A549 (cell line): ENCODE results near the gene TRPM4. TPM values are rescaled to one million over a fixed set of nuclear protein-coding genes. Genes with fewer than 3 reads are reported as not detected.
"Not testable (repeated sequence)": the region's sequence is repeated elsewhere in the genome, so short reads cannot be mapped to it uniquely, and the experiment has no call there.

ENCODE experiments used
- ATAC-seq, 2 experiments: fragments of 200-7000 bp in 1 of 2; fragments of >200 bp in 1 of 2; cut with Nextera tagmentation in 1 of 2; cut with Tn5 transposase in 1 of 2; 3 replicates each; pipeline versions ENCODE4 v1.8.0 to v1.9.1; 2018 to 2020; ENCODE audit warnings: mild to moderate bottlenecking in 1 of 2, moderate library complexity in 1 of 2
- CTCF ChIA-PET: fragments of 300-600 bp; sonication (Branson Sonifier 250); formaldehyde crosslinking; extraction: SDS; loops from one replicate; lab custom pipeline; 2021; ENCODE audit warnings: antibody characterized with exemption, inconsistent platforms; lab: Yijun Ruan, JAX
- POLR2A ChIA-PET: fragments of 350-600 bp; formaldehyde crosslinking; extraction: SDS; loops from one replicate; lab custom pipeline; 2021; ENCODE audit warnings: antibody characterized with exemption, inconsistent platforms; lab: Yijun Ruan, JAX
- DNase-seq, 2 experiments: peaks; one replicate each; pipeline versions ENCODE4 v3.0.0 to v3.0.0-alpha.2; 2011 to 2016; ENCODE audit warnings: low read depth in 1 of 2, low spot score in 1 of 2
- FAIRE-seq: peaks from 2 replicates; lab custom pipeline; 2011; peaks lifted over from hg19 to GRCh38; lab: Jason Lieb, UNC
- H3K27ac ChIP-seq, 2 experiments: fragments of >200 bp; sonication (Bioruptor Twin); formaldehyde crosslinking; 3 replicates each; pipeline ENCODE4 v1.5.1; 2016 to 2017
- H3K4me1 ChIP-seq: fragments of >200 bp; sonication (Bioruptor Twin); formaldehyde crosslinking; 3 replicates; pipeline ENCODE4 v1.6.1; 2016
- H3K4me2 ChIP-seq: fragments of >200 bp; sonication (Bioruptor Twin); formaldehyde crosslinking; 3 replicates; pipeline ENCODE4 v1.6.1; 2016
- H3K4me3 ChIP-seq: fragments of >200 bp; sonication (Bioruptor Twin); formaldehyde crosslinking; 3 replicates; pipeline ENCODE4 v1.5.1; 2016
- H3K9me3 ChIP-seq: fragments of >200 bp; sonication (Bioruptor Twin); formaldehyde crosslinking; 3 replicates; pipeline ENCODE4 v1.6.1; 2016
- BHLHE40 ChIP-seq: IDR thresholded peaks from 2 replicates; pipeline ENCODE4 v1.6.1; 2012; ENCODE audit warnings: low read depth, low read length, inconsistent platforms
- CBX2 ChIP-seq: fragments of 200-600 bp; sonication (generic); IDR thresholded peaks from 2 replicates; pipeline ENCODE4 v1.6.1; 2016; ENCODE audit warnings: low read depth, mild to moderate bottlenecking, borderline replicate concordance
- CBX8 ChIP-seq: fragments of 200-600 bp; sonication (generic); IDR thresholded peaks from 2 replicates; pipeline ENCODE4 v1.6.1; 2016
- CHD4 ChIP-seq: fragments of 200-600 bp; sonication (generic); IDR thresholded peaks from 2 replicates; pipeline ENCODE4 v1.6.1; 2016; ENCODE audit warnings: antibody characterized with exemption, mild to moderate bottlenecking, borderline replicate concordance
- EHF ChIP-seq: fragments of 250-450 bp; sonication (Bioruptor Pico); IDR thresholded peaks from 2 replicates; pipeline ENCODE4 v1.5.0; 2020; ENCODE audit warnings: mild to moderate bottlenecking
- EHMT2 ChIP-seq: fragments of 200-600 bp; sonication (generic); IDR thresholded peaks from 2 replicates; pipeline ENCODE4 v1.6.1; 2016; ENCODE audit warnings: antibody characterized with exemption, low read depth, mild to moderate bottlenecking, moderate library complexity
- ESRRA ChIP-seq: fragments of 150-350 bp; IDR thresholded peaks from 2 replicates; pipeline ENCODE4 v1.6.1; 2014; ENCODE audit warnings: mild to moderate bottlenecking, low read length, borderline replicate concordance
- FOSB ChIP-seq: fragments of 250-450 bp; sonication (Bioruptor Pico); IDR thresholded peaks from 2 replicates; pipeline ENCODE4 v1.5.0; 2020; ENCODE audit warnings: mild to moderate bottlenecking, moderate library complexity
- GATA3 ChIP-seq: IDR thresholded peaks from 2 replicates; pipeline ENCODE4 v1.6.1; 2012; ENCODE audit warnings: borderline replicate concordance
- HDAC2 ChIP-seq: fragments of 200-600 bp; sonication (generic); IDR thresholded peaks from 2 replicates; pipeline ENCODE4 v1.6.1; 2016
- HOXA7 ChIP-seq: fragments of 250-450 bp; sonication (Bioruptor Pico); IDR thresholded peaks from 2 replicates; pipeline ENCODE4 v1.5.0; 2020; ENCODE audit warnings: mild to moderate bottlenecking, moderate library complexity
- HOXB13 ChIP-seq: fragments of 250-450 bp; sonication (Bioruptor Pico); IDR thresholded peaks from 2 replicates; pipeline ENCODE4 v1.5.0; 2020; ENCODE audit warnings: low read depth, mild to moderate bottlenecking, moderate library complexity
- JUN ChIP-seq, 2 experiments: fragments of >200 bp; sonication (Bioruptor Twin); formaldehyde crosslinking; IDR thresholded peaks; 2 replicates in 1 of 2; 3 replicates in 1 of 2; pipeline ENCODE4 v1.6.1; 2016 to 2017
- JUNB ChIP-seq: fragments of >200 bp; sonication (Bioruptor Twin); formaldehyde crosslinking; IDR thresholded peaks from 2 replicates; pipeline ENCODE4 v1.6.1; 2016
- KDM5A ChIP-seq: fragments of 200-600 bp; sonication (generic); IDR thresholded peaks from 2 replicates; pipeline ENCODE4 v1.6.1; 2016; ENCODE audit warnings: antibody characterized with exemption, mild to moderate bottlenecking
- MAFK ChIP-seq: fragments of 450-650 bp; IDR thresholded peaks from 2 replicates; pipeline ENCODE4 v1.6.1; 2014; ENCODE audit not compliant: partially characterized antibody
- NFE2L2 ChIP-seq: fragments of 150-350 bp; conservative IDR thresholded peaks from 2 replicates; pipeline ENCODE4 v1.6.1; 2014; ENCODE audit warnings: low read length
- NPAS2 ChIP-seq: fragments of 250-450 bp; sonication (Bioruptor Pico); IDR thresholded peaks from 2 replicates; pipeline ENCODE4 v1.8.0; 2022; ENCODE audit warnings: mild to moderate bottlenecking, moderate library complexity, borderline replicate concordance
- RAD21 ChIP-seq, 2 experiments: fragments of >200 bp in 1 of 2; sonication (Bioruptor Twin) in 1 of 2; formaldehyde crosslinking in 1 of 2; IDR thresholded peaks in 1 of 2; conservative IDR thresholded peaks in 1 of 2; 2 replicates in 1 of 2; 3 replicates in 1 of 2; pipeline ENCODE4 v1.6.1; 2012 to 2018; ENCODE audit warnings: inconsistent platforms in 1 of 2
- RARB ChIP-seq: fragments of 250-450 bp; sonication (Bioruptor Pico); IDR thresholded peaks from 2 replicates; pipeline ENCODE4 v1.8.0; 2021; ENCODE audit warnings: mild to moderate bottlenecking, moderate library complexity
- SMC3 ChIP-seq: fragments of >200 bp; sonication (Bioruptor Twin); formaldehyde crosslinking; IDR thresholded peaks from 3 replicates; pipeline ENCODE4 v1.6.1; 2018; ENCODE audit warnings: inconsistent platforms
- SREBF2 ChIP-seq: fragments of 450-650 bp; IDR thresholded peaks from 2 replicates; pipeline ENCODE4 v1.6.1; 2014; ENCODE audit warnings: mild to moderate bottlenecking, moderate library complexity
- TFCP2L1 ChIP-seq: fragments of 250-450 bp; sonication (Bioruptor Pico); IDR thresholded peaks from 2 replicates; pipeline ENCODE4 v1.5.0; 2021; ENCODE audit warnings: mild to moderate bottlenecking
- TP53 ChIP-seq: fragments of 250-450 bp; sonication (Bioruptor Pico); IDR thresholded peaks from 2 replicates; pipeline ENCODE4 v1.5.0; 2021; ENCODE audit warnings: mild to moderate bottlenecking, moderate library complexity
- ZFP36 ChIP-seq: fragments of 450-650 bp; IDR thresholded peaks from 2 replicates; pipeline ENCODE4 v1.6.1; 2014; ENCODE audit warnings: borderline replicate concordance; ENCODE audit not compliant: partially characterized antibody
- WGBS: methylation state at CpG from one replicate; pipeline ENCODE4 v1.1.6; 2017; ENCODE audit errors: missing lambda C conversion rate; 5-methylcytosine and 5-hydroxymethylcytosine counted together
- polyA plus RNA-seq, 4 experiments: library from polyadenylated mRNA; depleted of rRNA in 3 of 4; stranded (reverse); fragments of >200 nt; fragmentation: RNase III in 1 of 4; extraction: RNeasy Plus Mini Kit Qiagen cat#74134 plus additional on column Dnase treatment in 1 of 4; gene quantifications; 2 replicates in 3 of 4; 3 replicates in 1 of 4; pipeline ENCODE4 v1.2.3, GENCODE V29; 2011 to 2017
- TF ChIP-seq, protein P1 (sequence below): IDR thresholded peaks from 2 replicates; pipeline ENCODE4 v1.6.1; 2012
- TF ChIP-seq, protein P2 (sequence below): fragments of 150-350 bp; IDR thresholded peaks from 2 replicates; pipeline ENCODE4 v1.6.1; 2014; ENCODE audit warnings: low read depth, mild to moderate bottlenecking, low read length
- TF ChIP-seq, protein P3 (sequence below): IDR thresholded peaks from 2 replicates; pipeline ENCODE4 v1.6.1; 2012; ENCODE audit warnings: low read depth, borderline replicate concordance

The TRPM4 gene
- polyA plus RNA-seq, 2 of the 4 experiments (the other 2 are of a cell fraction) = 4.7 to 9.1 TPM

DNA sequence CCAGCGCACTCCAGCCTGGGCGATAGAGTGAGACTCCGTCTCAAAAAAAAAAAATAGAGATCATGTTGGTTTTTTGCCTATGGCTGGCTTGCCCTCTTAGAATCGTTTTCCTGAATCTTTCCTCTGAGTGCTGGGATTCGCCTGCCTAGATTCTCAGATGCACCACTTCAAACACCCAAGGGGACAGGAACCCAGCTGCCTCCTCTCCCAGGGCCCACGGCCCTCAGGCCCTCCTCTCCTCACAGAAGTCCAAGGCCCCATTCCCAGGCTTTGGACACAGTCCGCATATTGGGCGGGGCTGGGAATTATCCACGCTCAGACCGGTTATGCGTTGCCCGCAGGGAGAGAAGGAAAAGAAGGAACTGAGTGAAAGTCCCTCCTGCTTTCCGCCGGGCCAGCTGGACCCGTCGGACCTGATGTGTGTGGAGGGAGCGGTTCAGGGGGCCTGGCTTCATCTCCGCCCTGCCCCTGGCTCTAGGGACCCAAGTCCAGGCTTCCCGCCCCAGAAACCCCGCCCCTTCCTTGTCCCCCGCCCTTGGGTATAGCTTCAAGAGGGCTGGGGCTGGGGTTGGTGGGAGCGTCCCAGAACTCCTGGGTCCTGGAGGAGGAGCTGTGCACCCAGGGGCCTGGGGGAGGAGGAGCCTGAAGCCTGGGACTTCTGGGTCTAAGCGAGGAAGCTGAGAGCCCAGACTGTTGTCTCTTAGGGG lies 32.4 kb upstream of the TRPM4 start (continued):
- no peak for TF ChIP-seq SREBF2

DNA sequence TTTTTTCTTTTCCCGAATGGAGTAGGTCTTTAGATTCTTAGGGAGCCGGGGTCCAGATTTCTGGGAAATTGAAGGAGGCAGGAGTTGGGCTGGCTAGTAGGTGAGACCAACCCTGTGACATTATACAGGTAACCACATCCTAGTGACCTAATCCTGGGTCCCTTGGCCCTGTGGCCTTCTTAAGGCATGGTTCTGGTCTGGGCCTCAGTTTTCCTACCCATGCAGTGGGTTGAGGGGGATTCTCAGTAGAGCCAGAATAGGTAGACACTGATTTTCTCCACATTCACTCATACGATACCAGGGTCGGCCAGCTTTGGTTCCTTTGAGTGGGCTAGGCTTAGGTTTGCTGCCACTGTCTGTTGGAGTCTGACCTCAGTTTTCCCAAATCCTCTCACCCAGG lies 31.0 kb upstream of the TRPM4 start:
- no peak for ATAC-seq
- TF ChIP-seq, protein P1, sequence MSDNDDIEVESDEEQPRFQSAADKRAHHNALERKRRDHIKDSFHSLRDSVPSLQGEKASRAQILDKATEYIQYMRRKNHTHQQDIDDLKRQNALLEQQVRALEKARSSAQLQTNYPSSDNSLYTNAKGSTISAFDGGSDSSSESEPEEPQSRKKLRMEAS = no peak
- TF ChIP-seq HOXA7 (CRISPR knock-in tag) (no peak), HDAC2 (no peak), HOXB13 (CRISPR knock-in tag) (no peak), MAFK (no peak), TFCP2L1 (CRISPR knock-in tag) (no peak), NPAS2 (CRISPR knock-in tag) (no peak), RARB (CRISPR knock-in tag) (no peak), KDM5A (no peak), CBX2 (no peak), FOSB (no peak), BHLHE40 (no peak)
- TF ChIP-seq, protein P2, sequence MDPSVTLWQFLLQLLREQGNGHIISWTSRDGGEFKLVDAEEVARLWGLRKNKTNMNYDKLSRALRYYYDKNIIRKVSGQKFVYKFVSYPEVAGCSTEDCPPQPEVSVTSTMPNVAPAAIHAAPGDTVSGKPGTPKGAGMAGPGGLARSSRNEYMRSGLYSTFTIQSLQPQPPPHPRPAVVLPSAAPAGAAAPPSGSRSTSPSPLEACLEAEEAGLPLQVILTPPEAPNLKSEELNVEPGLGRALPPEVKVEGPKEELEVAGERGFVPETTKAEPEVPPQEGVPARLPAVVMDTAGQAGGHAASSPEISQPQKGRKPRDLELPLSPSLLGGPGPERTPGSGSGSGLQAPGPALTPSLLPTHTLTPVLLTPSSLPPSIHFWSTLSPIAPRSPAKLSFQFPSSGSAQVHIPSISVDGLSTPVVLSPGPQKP = no peak
- no peak for DNase-seq
- Histone ChIP-seq H3K4me3 (no peak overlapping the region), H3K4me1 (peaks cover 9% of the 10 kb centered on the region; the same call in 2 of the 3 replicates), H3K27ac (no peak overlapping the region), H3K9me3 (no peaks in the 10 kb centered on the region), H3K4me2 (no peak overlapping the region)
- ChIA-PET CTCF (interaction anchor here (0.6 to 21.0 kb wide), 6 partner anchors 11 to 508 kb away, joined by 3 to 298 read pairs (median 6); partner anchors contain the start of gene LIN7B), POLR2A (interaction anchor here (0.6 to 0.7 kb wide), 3 partner anchors 11 to 49 kb away, joined by 3 to 6 read pairs (median 4); no protein-coding TSS in a partner anchor)
- no peak for FAIRE-seq
- whole genome bisulfite sequencing = 84% methylated on average over 4 of the region's 4 CpGs

DNA sequence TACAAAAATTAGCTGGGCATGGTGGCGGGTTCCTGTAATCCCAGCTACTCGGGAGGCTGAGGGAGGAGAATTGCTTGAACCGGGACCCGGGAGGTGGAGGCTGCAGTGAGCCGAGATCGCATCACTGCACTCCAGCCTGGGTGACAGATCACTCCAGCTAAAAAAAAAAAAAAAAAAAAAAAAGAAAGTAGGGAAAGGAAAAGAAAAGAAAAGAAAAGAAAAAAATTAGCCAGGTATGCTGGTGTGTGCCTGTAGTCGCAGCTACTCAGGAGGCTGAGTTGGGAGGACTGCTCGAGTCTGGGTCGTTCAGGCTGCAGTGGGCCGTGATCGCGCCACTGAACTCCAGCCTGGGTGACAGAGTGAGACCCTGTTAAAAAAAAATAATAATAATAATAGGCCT lies 30.4 kb upstream of the TRPM4 start:
- H3K4me1 ChIP-seq, H3K9me3 ChIP-seq, DNase-seq, FAIRE-seq, ATAC-seq: not testable (repeated sequence)
- WGBS = 95% methylated on average over 12 of the region's 12 CpGs
- POLR2A ChIA-PET = interaction anchor here (0.6 to 1.3 kb wide), 11 partner anchors 10 to 351 kb away, joined by 3 to 14 read pairs (median 4); partner anchors contain the start of gene LIN7B
- Histone ChIP-seq H3K4me2 (peak overlapping the region; percentile 84), H3K27ac (peak overlapping the region; percentile 62 to 80; a peak in 5 of 6 replicates), H3K4me3 (peak overlapping the region; percentile 36; the same call in 2 of the 3 replicates)
- CTCF ChIA-PET = interaction anchor here (0.6 to 21.0 kb wide), 8 partner anchors 11 to 509 kb away, joined by 3 to 298 read pairs (median 6); partner anchors contain the start of gene LIN7B

DNA sequence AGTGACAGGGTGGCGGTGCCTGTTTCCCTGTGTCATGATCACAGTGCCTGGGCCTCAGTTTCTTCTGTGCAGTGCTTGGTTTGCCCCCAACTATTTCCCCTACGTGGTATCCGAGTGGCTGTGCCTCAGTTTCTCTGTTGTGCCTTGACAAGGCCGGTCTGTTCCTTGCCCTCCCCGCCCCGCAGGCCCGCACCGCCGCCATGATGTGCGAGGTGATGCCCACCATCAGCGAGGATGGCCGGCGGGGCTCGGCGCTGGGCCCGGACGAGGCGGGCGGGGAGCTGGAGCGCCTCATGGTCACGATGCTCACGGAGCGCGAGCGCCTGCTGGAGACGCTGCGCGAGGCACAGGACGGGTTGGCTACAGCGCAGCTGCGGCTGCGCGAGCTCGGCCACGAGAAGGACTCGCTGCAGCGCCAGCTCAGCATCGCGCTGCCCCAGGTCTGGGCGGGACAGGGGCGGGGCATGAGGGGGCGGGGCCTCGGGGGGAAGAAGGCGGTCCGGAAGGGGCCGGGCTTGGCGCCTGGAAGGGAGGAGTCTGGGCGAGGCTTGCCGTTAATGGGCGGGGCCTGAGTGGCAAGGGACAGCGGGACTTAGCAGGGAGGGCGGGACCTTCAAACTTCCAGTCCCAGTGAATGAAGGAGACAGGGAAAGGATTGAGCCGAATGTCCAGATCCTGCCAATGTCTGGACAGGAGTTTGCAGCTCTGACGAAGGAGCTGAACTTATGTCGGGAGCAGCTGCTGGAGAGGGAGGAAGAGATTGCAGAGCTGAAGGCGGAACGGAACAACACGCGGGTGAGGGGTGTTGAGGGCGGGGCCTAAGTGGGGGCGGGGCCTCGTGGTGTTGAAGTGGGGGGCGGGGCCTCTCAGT lies 29.7 kb upstream of the TRPM4 start:
- peak; percentile 89 to 97 for ATAC-seq
- WGBS = 10% methylated on average over 19 of the region's 63 CpGs
- H3K4me2 ChIP-seq = peak overlapping the region; percentile 84
- H3K4me3 ChIP-seq = peak overlapping the region; percentile 40
- H3K27ac ChIP-seq = peak overlapping the region; percentile 62 to 80
- peak; percentile 99 for DNase-seq
- ChIA-PET POLR2A (interaction anchor here (0.6 to 1.8 kb wide), 13 partner anchors 10 to 351 kb away, joined by 3 to 14 read pairs (median 4); partner anchors contain the start of gene LIN7B), CTCF (interaction anchor here (0.7 to 21.0 kb wide), 13 partner anchors 12 to 187 kb away, joined by 3 to 298 read pairs (median 5); partner anchors contain the start of genes GYS1, LIN7B and RUVBL2)
- FAIRE-seq = peak; percentile 54
- no peaks in the 10 kb centered on the region for H3K9me3 ChIP-seq
- peaks cover 9% of the 10 kb centered on the region; the same call in 2 of the 3 replicates for H3K4me1 ChIP-seq
- TF ChIP-seq EHMT2 (no peak), EHF (CRISPR knock-in tag) (peak; percentile 90; the same call in 1 of the 2 replicates), CBX2 (no peak), GATA3 (no peak; the same call in 1 of the 2 replicates), FOSB (no peak), NPAS2 (CRISPR knock-in tag) (peak; percentile 61; the same call in 1 of the 2 replicates), JUNB (no peak), ESRRA (no peak), SREBF2 (no peak), CHD4 (no peak), NFE2L2 (no peak), RAD21 (conservative IDR thresholded peaks at IDR 0.05 in 1 of 2, IDR thresholded peaks at IDR 0.05 in 1 of 2) (no peak), CBX8 (no peak), HOXB13 (CRISPR knock-in tag) (peak; percentile 98), SMC3 (no peak), JUN (IDR thresholded peaks at IDR 0.05) (peak in 1 of 2 experiments; percentile 54; a peak in 1 of 5 replicates), TP53 (CRISPR knock-in tag) (peak; percentile 95), ZFP36 (no peak)
- TF ChIP-seq, protein P3, sequence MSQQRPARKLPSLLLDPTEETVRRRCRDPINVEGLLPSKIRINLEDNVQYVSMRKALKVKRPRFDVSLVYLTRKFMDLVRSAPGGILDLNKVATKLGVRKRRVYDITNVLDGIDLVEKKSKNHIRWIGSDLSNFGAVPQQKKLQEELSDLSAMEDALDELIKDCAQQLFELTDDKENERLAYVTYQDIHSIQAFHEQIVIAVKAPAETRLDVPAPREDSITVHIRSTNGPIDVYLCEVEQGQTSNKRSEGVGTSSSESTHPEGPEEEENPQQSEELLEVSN = peak; percentile 100
